ENCODE results near the gene MYO18A. TPM values are rescaled to one million over a fixed set of nuclear protein-coding genes. Genes with fewer than 3 reads are reported as not detected.

MYO18A gene
- total RNA-seq, 2 donors from 2014 or later, result 43.8 to 56.7 TPM

GRCh38 chr17:29127840-29128239, 52.4 kb downstream of the MYO18A start:
- Histone ChIP-seq H3K27ac (ENCODE audit: low read depth, low read length) (no peak overlapping the region), H3K4me3 (ENCODE audit: low read length) (no peak overlapping the region), H3K36me3 (ENCODE audit: control insufficient read depth, insufficient read depth, low read length) (no peaks in the 10 kb centered on the region), H3K4me1 (ENCODE audit: control insufficient read depth, insufficient read depth, low read length) (no peaks in the 10 kb centered on the region), H3K9me3 (ENCODE audit: control insufficient read depth, low read length) (no peaks in the 10 kb centered on the region), H3K27me3 (ENCODE audit: control insufficient read depth, insufficient read depth, low read length, poor library complexity, severe bottlenecking) (no peaks in the 10 kb centered on the region), H3K9ac (ENCODE audit: extremely low read depth, low read length, poor library complexity, severe bottlenecking) (no peak overlapping the region)
- H3K9me3 Mint-ChIP-seq, result no peaks in the 10 kb centered on the region
- WGBS, 2 experiments (ENCODE audit: insufficient coverage in 1 of 2, insufficient read length in 1 of 2), result 93 to 100% methylated on average over 5 to 10 of the region's 10 CpGs
- DNase-seq, result no peak
- H3K27ac Mint-ChIP-seq, result no peak overlapping the region
- no peaks in the 10 kb centered on the region for H3K36me3 Mint-ChIP-seq (ENCODE audit: low read depth)
- no peak overlapping the region for H3K4me3 Mint-ChIP-seq
- no peaks in the 10 kb centered on the region for H3K27me3 Mint-ChIP-seq (ENCODE audit: insufficient read depth)
- H3K4me1 Mint-ChIP-seq, result peaks cover 10% of the 10 kb centered on the region
- no peak for TF ChIP-seq CTCF (conservative IDR thresholded peaks at IDR 0.05)

GRCh38 chr17:29126268-29126930, 53.8 kb downstream of the MYO18A start:
- H3K36me3 Mint-ChIP-seq (ENCODE audit: low read depth), result peaks cover 3% of the 10 kb centered on the region
- peaks cover 4% of the 10 kb centered on the region for H3K4me1 Mint-ChIP-seq
- DNase-seq, result no peak
- no peaks in the 10 kb centered on the region for H3K4me1 ChIP-seq (ENCODE audit: control insufficient read depth, insufficient read depth, low read length)
- no peaks in the 10 kb centered on the region for H3K36me3 ChIP-seq (ENCODE audit: control insufficient read depth, insufficient read depth, low read length)
- no peaks in the 10 kb centered on the region for H3K9me3 Mint-ChIP-seq
- no peaks in the 10 kb centered on the region for H3K9me3 ChIP-seq (ENCODE audit: control insufficient read depth, low read length)
- no peak for TF ChIP-seq CTCF (conservative IDR thresholded peaks at IDR 0.05)
- 98% methylated on average over 4 of the region's 8 CpGs; no CpG with 5 or more reads in 1 of the 2 experiments for WGBS, 2 experiments (ENCODE audit: insufficient coverage in 1 of 2, insufficient read length in 1 of 2)
- H3K27ac Mint-ChIP-seq, result no peak overlapping the region
- no peaks in the 10 kb centered on the region for H3K27me3 Mint-ChIP-seq (ENCODE audit: insufficient read depth)
- no peak overlapping the region for H3K4me3 ChIP-seq (ENCODE audit: low read length)
- no peak overlapping the region for H3K9ac ChIP-seq (ENCODE audit: extremely low read depth, low read length, poor library complexity, severe bottlenecking)
- no peak overlapping the region for H3K27ac ChIP-seq (ENCODE audit: low read depth, low read length)
- no peaks in the 10 kb centered on the region for H3K27me3 ChIP-seq (ENCODE audit: control insufficient read depth, insufficient read depth, low read length, poor library complexity, severe bottlenecking)
- no peak overlapping the region for H3K4me3 Mint-ChIP-seq

GRCh38 chr17:29125651-29126050, 54.5 kb downstream of the MYO18A start:
- H3K27ac ChIP-seq (ENCODE audit: low read depth, low read length), result no peak overlapping the region
- H3K27me3 ChIP-seq (ENCODE audit: control insufficient read depth, insufficient read depth, low read length, poor library complexity, severe bottlenecking), result no peaks in the 10 kb centered on the region
- H3K9me3 ChIP-seq (ENCODE audit: control insufficient read depth, low read length), result no peaks in the 10 kb centered on the region
- 93 to 100% methylated on average over 8 to 9 of the region's 9 CpGs for WGBS, 2 experiments (ENCODE audit: insufficient coverage in 1 of 2, insufficient read length in 1 of 2)
- no peak for DNase-seq
- H3K4me3 ChIP-seq (ENCODE audit: low read length), result no peak overlapping the region
- Mint-ChIP-seq H3K27ac (no peak overlapping the region), H3K27me3 (ENCODE audit: insufficient read depth) (no peaks in the 10 kb centered on the region), H3K4me1 (peaks cover 4% of the 10 kb centered on the region), H3K4me3 (no peak overlapping the region), H3K9me3 (no peaks in the 10 kb centered on the region), H3K36me3 (ENCODE audit: low read depth) (peaks cover 3% of the 10 kb centered on the region)
- no peak overlapping the region for H3K9ac ChIP-seq (ENCODE audit: extremely low read depth, low read length, poor library complexity, severe bottlenecking)
- no peaks in the 10 kb centered on the region for H3K36me3 ChIP-seq (ENCODE audit: control insufficient read depth, insufficient read depth, low read length)
- no peaks in the 10 kb centered on the region for H3K4me1 ChIP-seq (ENCODE audit: control insufficient read depth, insufficient read depth, low read length)
- no peak for TF ChIP-seq CTCF (conservative IDR thresholded peaks at IDR 0.05)

Measured in endodermal cell (in vitro differentiated cells).